Astrocyte of the spinal cord (primary cell): ENCODE data around the gene PNN.
"Not testable (repeated sequence)": the region's sequence is repeated elsewhere in the genome, so short reads cannot be mapped to it uniquely, and the experiment has no call there.

Experiments used
- DNase-seq: peaks from one replicate; pipeline ENCODE4 v3.0.0; 2011; ENCODE audit warnings: low read depth, low spot score
- H3K4me3 ChIP-seq: 2 replicates; pipeline ENCODE4 v1.5.1; 2011; ENCODE audit warnings: low read depth, mild to moderate bottlenecking, low read length, moderate library complexity
- in situ Hi-C: cut with HindIII; loops from 2 replicates; pipeline ENCODE4 v1.10.0; 2017; ENCODE audit warnings: low sequenced_read_pairs
- TF ChIP-seq, protein P1 (sequence below): IDR thresholded peaks from 2 replicates; pipeline ENCODE4 v1.5.1; 2012; ENCODE audit warnings: low read depth, mild to moderate bottlenecking, low read length, inconsistent platforms

PNN gene

DNA sequence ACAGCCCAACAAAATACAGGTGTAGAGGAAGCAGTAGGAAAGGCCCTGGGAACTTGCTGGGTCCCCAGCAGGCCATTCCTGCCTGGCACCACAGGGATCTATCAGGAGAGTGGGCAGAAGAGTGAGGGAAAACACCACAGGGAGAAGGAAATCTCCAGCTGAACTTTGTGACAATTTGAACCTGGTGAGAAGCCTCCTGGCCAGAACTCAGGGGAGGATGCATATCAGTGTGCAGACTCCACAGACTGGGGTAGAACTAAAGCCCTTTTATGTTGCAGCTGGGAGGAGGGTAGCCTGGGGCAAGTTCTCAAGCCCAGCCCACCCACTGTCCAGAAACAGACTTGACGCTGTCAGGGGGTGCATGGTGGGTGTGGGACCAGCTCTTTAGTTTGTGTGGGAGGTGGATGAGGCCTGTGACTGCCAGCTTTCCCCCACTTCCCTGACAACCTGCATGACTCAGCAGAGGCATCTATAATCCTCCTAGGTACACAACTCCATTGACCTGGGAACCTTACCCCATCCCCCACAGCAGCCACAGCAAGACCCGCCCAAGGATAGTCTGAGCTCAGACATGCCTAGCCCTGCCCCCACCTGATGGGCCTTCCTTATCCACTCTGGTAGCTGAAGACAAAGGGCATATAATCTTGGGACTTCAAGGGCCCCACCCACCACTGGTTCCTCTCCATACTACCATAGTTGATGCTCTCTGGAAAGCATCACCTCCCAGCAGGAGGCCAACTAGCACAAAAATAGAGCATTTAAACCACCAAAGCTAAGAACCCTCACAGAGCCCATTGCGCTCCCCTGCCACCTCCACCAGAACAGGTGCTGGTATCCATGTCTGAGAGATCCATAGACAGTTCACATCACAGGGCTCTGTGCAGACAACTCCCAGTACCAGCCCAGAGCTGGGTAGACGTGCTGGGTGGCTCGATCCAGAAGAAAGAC is 28.9 kb downstream of the PNN start:
- no peak for DNase-seq
- no peak overlapping the region for H3K4me3 ChIP-seq
- in situ Hi-C loops: no loop called here
- TF ChIP-seq, protein P1, sequence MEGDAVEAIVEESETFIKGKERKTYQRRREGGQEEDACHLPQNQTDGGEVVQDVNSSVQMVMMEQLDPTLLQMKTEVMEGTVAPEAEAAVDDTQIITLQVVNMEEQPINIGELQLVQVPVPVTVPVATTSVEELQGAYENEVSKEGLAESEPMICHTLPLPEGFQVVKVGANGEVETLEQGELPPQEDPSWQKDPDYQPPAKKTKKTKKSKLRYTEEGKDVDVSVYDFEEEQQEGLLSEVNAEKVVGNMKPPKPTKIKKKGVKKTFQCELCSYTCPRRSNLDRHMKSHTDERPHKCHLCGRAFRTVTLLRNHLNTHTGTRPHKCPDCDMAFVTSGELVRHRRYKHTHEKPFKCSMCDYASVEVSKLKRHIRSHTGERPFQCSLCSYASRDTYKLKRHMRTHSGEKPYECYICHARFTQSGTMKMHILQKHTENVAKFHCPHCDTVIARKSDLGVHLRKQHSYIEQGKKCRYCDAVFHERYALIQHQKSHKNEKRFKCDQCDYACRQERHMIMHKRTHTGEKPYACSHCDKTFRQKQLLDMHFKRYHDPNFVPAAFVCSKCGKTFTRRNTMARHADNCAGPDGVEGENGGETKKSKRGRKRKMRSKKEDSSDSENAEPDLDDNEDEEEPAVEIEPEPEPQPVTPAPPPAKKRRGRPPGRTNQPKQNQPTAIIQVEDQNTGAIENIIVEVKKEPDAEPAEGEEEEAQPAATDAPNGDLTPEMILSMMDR: no peak

DNA sequence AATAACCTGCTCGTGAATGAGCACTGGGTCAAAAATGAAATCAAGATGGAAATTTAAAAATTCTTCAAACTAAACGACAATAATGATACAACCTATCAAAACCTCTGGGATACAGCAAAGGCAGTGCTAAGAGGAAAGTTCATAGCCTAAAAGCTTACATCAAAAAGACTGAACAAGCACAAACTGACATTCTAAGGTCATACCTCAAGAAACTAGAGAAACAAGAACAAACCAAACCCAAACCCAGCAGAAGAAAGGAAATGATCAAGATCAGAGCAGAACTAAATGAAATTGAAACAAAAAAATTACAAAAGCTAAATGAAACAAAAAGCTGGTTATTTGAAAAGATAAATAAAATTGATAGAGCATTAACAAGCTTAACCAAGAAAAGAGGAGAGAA is 32.4 kb downstream of the PNN start:
- in situ Hi-C loops, DNase-seq: not testable (repeated sequence)

DNA sequence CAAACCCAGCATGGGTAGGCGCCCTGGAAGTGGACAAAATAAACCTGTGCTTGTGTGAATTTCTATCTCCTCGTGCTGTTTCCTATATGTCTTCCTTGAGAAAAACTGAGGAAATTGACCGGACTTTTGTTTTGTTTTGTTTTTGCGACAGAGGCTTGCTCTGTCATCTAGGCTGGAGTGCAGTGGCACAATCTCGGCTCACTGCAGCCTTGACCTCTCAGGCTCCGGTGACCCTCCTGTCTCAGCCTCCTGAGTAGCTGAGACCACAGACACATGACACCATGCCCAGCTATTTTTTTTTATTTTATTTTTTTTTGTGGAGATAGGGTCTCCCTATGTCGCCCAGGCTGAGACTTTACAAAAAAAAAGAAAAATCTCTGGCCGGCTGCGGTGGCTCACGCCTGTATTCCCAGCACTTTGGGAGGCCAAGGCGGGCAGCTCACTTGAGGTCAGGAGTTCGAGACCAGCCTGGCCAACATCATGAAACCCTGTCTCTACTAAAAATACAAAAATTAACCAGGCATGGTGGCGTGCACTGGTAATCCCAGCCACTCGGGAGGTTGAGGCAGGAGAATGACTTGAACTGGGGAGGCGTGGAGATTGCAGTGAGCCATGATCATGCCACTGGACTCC is 36.2 kb downstream of the PNN start:
- in situ Hi-C loops: no loop called here
- TF ChIP-seq, protein P1: no peak
- H3K4me3 ChIP-seq: no peak overlapping the region
- no peak for DNase-seq

More for the DNA sequence above, 32.4 kb downstream of the PNN start:
- H3K4me3 ChIP-seq: not testable (repeated sequence)

DNA sequence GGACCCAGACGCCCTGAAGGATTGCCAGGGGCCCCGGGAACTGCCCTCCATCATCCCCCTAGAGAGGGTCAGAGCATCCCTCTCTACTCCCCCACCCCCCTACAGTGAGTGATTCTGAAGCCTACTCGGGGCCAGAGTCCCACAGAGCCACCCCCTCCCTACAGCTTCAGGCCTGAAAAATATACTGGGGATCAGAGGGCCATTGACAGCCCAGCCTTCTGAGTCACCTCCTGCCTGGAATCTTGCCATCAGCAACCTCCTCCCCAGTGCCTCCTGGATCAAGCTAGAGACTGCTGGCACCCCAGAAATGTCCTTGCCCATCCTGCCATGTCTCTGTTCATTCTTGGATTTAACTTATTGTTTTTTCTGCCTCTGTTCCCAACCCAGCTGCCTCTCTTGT is 37.0 kb downstream of the PNN start:
- no peak for DNase-seq
- in situ Hi-C loops: no loop called here
- no peak overlapping the region for H3K4me3 ChIP-seq
- TF ChIP-seq, protein P1: no peak

DNA sequence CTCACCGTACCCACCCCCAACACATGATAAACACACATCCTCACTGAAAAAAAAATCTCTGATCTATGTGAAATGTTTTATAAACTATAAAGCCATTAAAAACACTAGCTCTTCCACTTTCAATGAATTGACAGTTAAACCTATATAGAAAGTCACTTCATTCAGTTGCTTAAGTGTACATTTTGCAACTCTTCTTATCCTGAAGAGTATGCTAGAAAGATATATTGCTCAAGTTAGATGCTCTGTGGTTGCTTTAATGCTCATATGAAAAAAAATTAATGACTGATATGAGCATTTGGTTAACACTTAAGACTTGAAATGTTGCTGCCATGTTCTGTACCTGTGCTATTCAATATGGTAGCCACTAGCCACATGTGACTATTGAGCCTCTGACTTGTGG is 37.6 kb downstream of the PNN start:
- in situ Hi-C loops: no loop called here
- DNase-seq: no peak
- TF ChIP-seq, protein P1: no peak
- H3K4me3 ChIP-seq: no peak overlapping the region

DNA sequence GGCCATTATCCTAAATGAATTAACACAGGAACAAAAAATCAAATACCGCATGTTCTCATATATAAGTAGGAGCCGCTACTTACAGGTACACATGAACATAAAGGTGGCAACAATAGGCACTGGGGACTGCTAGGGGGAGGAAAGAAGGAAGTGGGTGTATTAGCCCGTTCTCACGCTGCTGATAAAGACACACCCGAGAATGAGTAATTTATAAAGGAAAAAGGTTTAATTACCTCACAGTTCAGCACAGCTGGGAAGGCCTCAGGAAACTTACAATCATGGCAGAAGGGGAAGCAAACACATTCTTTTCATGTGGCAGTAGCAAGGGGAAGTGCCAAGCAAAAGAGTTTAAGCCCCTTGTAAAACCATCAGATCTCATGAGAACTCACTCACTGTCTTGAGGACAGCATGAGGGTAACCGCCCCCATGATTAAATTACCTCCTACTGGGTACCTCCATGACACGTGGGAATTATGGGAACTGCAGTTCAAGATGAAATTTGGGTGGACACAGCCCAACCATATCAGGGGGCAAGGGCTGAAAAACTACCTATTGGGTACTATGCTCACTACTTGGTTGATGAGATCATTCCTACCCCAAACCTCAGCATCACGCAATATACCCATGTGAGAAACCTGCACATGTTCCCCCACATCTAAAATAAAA is 42.3 kb downstream of the PNN start:
- no peak overlapping the region for H3K4me3 ChIP-seq
- in situ Hi-C loops: no loop called here
- no peak for DNase-seq
- TF ChIP-seq, protein P1: no peak
